Occipital lobe (tissue), 2 donors: ENCODE measurements around the gene SUPV3L1. TPM values are rescaled to one million over a fixed set of nuclear protein-coding genes. Genes with fewer than 3 reads are reported as not detected.

Source experiments
- DNase-seq: peaks from one replicate; lab custom pipeline; 2025; lab: John Stamatoyannopoulos, UW
- total RNA-seq: library from RNA; depleted of rRNA; stranded (reverse); fragments of >200 nt; gene quantifications from one replicate; pipeline ENCODE4 v1.2.3, GENCODE V29; 2014

Gene SUPV3L1
- total RNA-seq, 1 donor from 2014 or later: 32.8 TPM

GRCh38 chr10:69202332-69202731 is 22.3 kb downstream of the SUPV3L1 start:
- no peak for DNase-seq

DNA sequence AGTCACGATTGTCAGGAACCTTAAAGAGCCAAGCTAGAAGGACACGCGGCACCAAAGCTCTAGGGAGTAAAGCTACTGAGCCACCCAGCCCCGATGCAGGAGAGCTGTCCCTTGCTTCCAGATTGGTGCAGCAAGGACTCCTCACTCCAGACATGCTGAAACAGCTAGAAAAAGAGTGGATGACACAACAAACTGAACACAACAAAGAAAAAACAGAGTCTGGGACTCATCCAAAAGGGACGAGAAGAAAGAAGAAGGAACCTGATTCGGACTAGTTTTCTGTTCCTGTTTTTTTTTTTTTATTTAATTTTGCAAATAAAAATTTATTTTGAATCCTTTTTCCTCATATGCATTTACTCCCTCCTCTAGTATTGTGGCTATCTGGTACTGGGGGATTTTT is 28.7 kb downstream of the SUPV3L1 start:
- DNase-seq: no peak

DNA sequence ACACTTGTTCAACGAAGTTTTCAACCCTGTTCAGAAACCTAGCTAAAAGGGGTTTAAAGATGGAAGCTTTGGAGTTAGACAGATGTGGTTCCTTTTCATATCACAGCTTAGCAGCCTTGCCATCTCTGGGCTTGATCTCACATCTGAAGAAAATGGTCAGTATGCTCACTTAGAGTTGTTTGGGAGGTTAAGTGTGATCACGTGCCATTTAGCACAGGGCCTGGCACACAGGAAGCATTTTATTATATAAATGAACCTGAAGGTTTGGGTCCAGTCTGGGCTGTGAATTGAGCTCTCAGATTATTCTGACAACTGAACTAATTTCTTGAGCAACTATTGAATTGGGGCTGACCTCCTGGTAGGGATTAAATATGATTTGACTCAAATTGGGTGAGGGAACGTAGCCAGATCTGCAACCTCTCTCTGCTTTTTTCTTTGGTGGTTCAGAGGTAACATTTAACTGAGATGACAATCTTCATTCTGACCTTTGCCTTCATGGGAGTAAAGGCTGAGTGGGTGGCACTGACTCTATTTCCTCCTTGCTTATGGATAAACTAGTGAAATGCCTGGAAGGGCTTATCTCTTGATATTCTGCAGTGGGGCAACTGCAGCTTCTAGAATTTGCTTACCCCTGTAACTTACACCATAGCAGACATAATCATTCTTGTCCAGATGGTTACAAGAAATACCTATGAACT is 29.9 kb downstream of the SUPV3L1 start:
- no peak for DNase-seq

DNA sequence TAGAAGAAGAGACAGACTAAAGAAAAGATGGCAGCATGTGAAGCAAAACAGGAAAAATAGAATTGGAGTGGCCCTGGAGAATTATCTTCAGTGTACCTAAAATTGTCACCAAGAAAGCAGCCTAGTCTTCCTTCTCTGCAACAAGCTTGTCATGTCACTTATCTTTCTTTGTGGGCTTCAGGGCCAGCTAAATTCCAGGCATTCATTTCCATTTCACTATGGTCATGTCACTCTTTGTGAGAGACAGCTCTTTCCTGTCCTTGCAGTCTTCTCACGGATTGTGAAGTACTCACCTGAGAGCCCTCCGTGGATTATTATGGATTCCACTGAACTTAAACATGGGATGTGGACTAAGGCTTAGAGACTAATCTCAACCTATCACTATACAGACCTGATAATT is 31.1 kb downstream of the SUPV3L1 start:
- no peak for DNase-seq

- DNase-seq: no peak
Observed at GRCh38 chr10:69211524-69211923, 31.5 kb downstream of the SUPV3L1 start.

GRCh38 chr10:69213591-69214311 is 33.7 kb downstream of the SUPV3L1 start:
- DNase-seq: no peak

DNA sequence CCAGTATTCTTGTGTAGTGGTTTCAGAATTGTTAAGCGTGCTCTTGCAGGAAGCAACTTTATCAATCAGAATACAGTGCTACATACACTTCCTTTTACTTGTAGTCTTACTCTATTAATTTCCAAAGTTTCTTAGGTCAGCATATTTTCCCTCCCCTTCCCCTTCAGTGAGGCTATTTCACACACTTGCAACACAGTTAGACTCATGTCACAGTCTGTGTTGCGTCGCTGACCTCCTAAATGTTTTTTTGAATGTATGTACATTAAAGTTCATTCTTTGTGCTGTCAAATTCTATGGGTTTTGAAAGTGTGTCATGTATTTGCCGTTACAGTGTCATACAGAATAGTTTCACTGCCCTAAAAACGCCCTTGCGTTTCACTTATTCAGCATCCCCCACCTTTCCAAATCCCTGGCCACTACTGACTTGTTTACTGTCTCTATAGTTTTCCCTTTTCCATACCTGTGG is 34.7 kb downstream of the SUPV3L1 start:
- DNase-seq: no peak

DNA sequence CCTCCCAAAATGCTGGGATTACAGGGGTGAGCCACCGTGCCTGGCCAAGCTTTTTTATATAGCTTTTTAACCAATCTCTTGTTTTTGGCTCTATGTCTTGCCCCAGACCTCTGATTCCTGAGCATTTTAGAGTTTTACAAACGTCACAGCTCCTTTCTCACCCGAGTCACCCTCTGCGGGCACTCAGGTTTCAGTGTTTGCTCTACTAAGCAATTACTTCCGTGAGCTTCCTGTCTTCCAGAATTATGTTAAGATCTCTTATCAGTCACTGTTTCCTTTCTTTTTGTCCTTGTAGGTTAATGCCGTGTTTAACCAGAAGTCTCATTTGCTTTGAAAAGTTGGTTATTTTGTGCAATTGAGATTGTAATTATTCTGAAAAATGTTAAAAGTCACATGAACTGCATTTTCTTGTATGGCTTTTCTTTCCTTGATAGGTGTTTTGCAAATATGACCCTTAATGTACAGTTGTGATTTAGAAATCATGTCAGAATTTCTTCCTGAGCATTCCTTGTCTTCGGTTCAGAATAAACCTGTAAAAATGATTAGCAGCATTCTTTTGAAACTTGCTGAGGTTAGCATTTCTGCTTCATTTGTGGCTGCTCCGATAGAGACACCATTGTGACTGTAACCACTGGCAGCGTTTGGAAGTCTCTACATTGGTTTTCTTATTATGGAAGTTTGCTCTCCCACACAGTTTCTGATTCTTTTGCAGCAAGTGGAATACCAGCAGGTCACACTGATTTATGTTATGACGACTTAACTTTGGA is 35.6 kb downstream of the SUPV3L1 start:
- DNase-seq: no peak

- no peak for DNase-seq
Observed at GRCh38 chr10:69216577-69217118, 36.6 kb downstream of the SUPV3L1 start.

GRCh38 chr10:69217119-69217754 is 37.2 kb downstream of the SUPV3L1 start:
- no peak for DNase-seq

- DNase-seq: no peak
Observed at GRCh38 chr10:69218831-69219230, 38.8 kb downstream of the SUPV3L1 start.

DNA sequence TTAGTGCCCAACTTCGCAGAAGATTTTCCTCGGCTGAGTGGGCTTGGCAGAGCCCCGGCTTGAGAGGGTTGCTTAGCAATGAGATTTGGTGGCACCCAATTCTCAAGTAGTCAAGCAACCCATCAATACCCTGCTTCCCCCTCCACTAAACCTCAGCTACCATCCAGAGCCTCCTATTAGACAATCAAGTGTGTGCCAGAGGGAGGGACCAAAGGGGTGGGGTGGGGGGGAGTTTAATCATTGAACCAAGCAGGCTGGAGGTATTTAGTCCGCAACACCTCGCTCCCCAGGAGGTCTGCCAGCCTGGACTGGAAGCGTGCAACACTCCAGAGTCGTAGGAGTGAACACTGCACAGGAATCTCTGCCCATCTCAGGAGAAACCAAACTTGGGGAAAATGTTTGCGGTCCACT is 40.0 kb downstream of the SUPV3L1 start, which contains the start of gene HKDC1:
TSS of gene HKDC1 (plus strand) at position 292 of the 411 bp plus-strand sequence. CDS start at position 396, 104 bp downstream.
- no peak for DNase-seq

GRCh38 chr10:69220507-69220906 is 40.5 kb downstream of the SUPV3L1 start:
- DNase-seq: no peak

- no peak for DNase-seq
Observed at GRCh38 chr10:69222157-69223027, 42.4 kb downstream of the SUPV3L1 start.

DNA sequence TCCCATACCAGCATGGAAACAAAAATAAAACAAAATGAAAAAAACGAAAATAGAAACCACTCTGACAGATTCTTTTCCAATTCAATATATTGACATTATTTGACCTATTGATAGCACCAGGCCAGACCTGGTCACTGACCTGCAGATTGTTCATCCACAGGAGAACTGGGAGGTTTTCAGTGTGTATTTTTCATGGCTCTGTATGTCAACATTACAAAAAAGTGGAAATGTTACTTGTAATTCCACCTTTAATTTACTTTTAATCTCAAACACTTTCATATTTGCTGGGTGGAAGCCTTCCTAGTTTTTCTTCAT is 43.0 kb downstream of the SUPV3L1 start:
- DNase-seq: no peak

GRCh38 chr10:69224862-69225657 is 45.0 kb downstream of the SUPV3L1 start:
- DNase-seq: no peak

GRCh38 chr10:69225681-69226080 is 45.6 kb downstream of the SUPV3L1 start:
- DNase-seq: no peak

- DNase-seq: no peak
Observed at GRCh38 chr10:69226919-69227450, 47.0 kb downstream of the SUPV3L1 start.

DNA sequence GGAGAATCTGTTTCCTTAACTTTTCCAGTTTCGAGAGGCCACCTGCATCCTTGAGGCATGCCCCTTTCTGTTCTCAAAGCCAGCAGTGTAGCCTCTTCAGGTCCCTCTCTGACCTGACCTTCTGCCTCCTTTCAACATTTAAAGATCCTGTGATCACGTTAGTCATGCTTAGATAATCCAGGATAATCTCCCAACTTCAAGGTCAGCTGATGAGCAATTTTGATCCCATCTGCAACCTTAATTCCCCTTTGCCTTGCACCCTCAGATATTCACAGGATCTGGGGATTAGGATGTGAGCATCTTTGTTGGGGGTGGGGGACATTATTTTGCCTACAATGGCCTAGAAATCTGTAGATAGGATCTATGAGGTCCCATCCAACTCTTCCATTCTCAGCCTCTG is 48.1 kb downstream of the SUPV3L1 start:
- DNase-seq: no peak

GRCh38 chr10:69229616-69229916 is 49.5 kb downstream of the SUPV3L1 start:
- no peak for DNase-seq
